HepG2 (cell line): ENCODE results near the gene FBLIM1. TPM values are rescaled to one million over a fixed set of nuclear protein-coding genes. Genes with fewer than 3 reads are reported as not detected.

Experiments
- ARNTL ChIP-seq: sonication (generic); formaldehyde crosslinking; IDR thresholded peaks from 2 replicates; pipeline ENCODE4 v1.4.0; 2020; ENCODE audit warnings: mild to moderate bottlenecking, missing genetic modification reagents
- CREB1 ChIP-seq, 2 experiments: fragments of 450-650 bp in 1 of 2; IDR thresholded peaks; 2 replicates each; pipeline ENCODE4 v1.6.1; 2016 to 2017; ENCODE audit warnings: control low read depth in 1 of 2, mild to moderate bottlenecking in 1 of 2, missing compliant biosample characterization in 1 of 2, missing genetic modification characterization in 1 of 2
- DPF2 ChIP-seq: sonication (generic); formaldehyde crosslinking; IDR thresholded peaks from 2 replicates; pipeline ENCODE4 v1.4.0; 2020; ENCODE audit warnings: mild to moderate bottlenecking, low read depth, missing genetic modification reagents, borderline replicate concordance
- ELF3 ChIP-seq: IDR thresholded peaks from 2 replicates; pipeline ENCODE4 v1.6.1; 2016; ENCODE audit warnings: missing genetic modification reagents, missing compliant biosample characterization
- FOSL2 ChIP-seq: sonication (generic); formaldehyde crosslinking; IDR thresholded peaks from 2 replicates; pipeline ENCODE4 v1.4.0; 2020; ENCODE audit warnings: missing genetic modification reagents
- FOXP1 ChIP-seq, 2 experiments: fragments of 450-650 bp in 1 of 2; IDR thresholded peaks; 2 replicates each; pipeline ENCODE4 v1.6.1; 2017 to 2018; ENCODE audit warnings: antibody characterized with exemption in 1 of 2
- FOXP4 ChIP-seq: sonication (generic); formaldehyde crosslinking; IDR thresholded peaks from 2 replicates; pipeline ENCODE4 v1.4.0; 2020; ENCODE audit warnings: missing genetic modification reagents
- HDAC1 ChIP-seq: sonication (generic); formaldehyde crosslinking; IDR thresholded peaks from 2 replicates; pipeline ENCODE4 v1.5.1; 2020; ENCODE audit warnings: mild to moderate bottlenecking, missing genetic modification reagents
- MEF2D ChIP-seq: sonication (generic); formaldehyde crosslinking; IDR thresholded peaks from 2 replicates; pipeline ENCODE4 v1.5.1; 2020; ENCODE audit warnings: mild to moderate bottlenecking, missing genetic modification reagents
- MEIS1 ChIP-seq: sonication (generic); formaldehyde crosslinking; IDR thresholded peaks from 2 replicates; pipeline ENCODE4 v1.9.0; 2021; ENCODE audit warnings: mild to moderate bottlenecking, missing genetic modification reagents, moderate library complexity, borderline replicate concordance
- MEIS2 ChIP-seq: sonication (generic); formaldehyde crosslinking; IDR thresholded peaks from 2 replicates; pipeline ENCODE4 v1.9.0; 2021; ENCODE audit warnings: mild to moderate bottlenecking, missing genetic modification reagents
- POLR2A ChIP-seq, 2 experiments: IDR thresholded peaks; 2 replicates each; pipeline ENCODE4 v1.6.1; 2011; ENCODE audit warnings: low read depth in 2 of 2, low read length in 2 of 2, mild to moderate bottlenecking in 1 of 2, moderate library complexity in 1 of 2; ENCODE audit not compliant: insufficient read depth in 1 of 2
- PPARG ChIP-seq: conservative IDR thresholded peaks from 2 replicates; pipeline ENCODE4 v1.6.1; 2016; ENCODE audit warnings: missing biosample characterization, missing genetic modification reagents
- RARA ChIP-seq: IDR thresholded peaks from 2 replicates; pipeline ENCODE4 v1.6.1; 2016; ENCODE audit warnings: missing genetic modification reagents, missing compliant biosample characterization
- SAP130 ChIP-seq: IDR thresholded peaks from 2 replicates; pipeline ENCODE4 v1.6.1; 2016; ENCODE audit warnings: low read depth
- SMAD1 ChIP-seq: sonication (generic); formaldehyde crosslinking; IDR thresholded peaks from 2 replicates; pipeline ENCODE4 v1.4.0; 2020; ENCODE audit warnings: missing genetic modification reagents, low read depth, mild to moderate bottlenecking, borderline replicate concordance
- SOX6 ChIP-seq, 2 experiments: fragments of 450-650 bp in 1 of 2; sonication (generic) in 1 of 2; formaldehyde crosslinking in 1 of 2; IDR thresholded peaks; 2 replicates each; pipeline versions ENCODE4 v1.4.0 to v1.6.1; 2017 to 2020; ENCODE audit warnings: antibody characterized with exemption in 1 of 2, mild to moderate bottlenecking in 1 of 2, missing genetic modification reagents in 1 of 2
- SP5 ChIP-seq: IDR thresholded peaks from 2 replicates; pipeline ENCODE4 v1.6.1; 2016; ENCODE audit warnings: low read depth, borderline replicate concordance
- ZBTB20 ChIP-seq: sonication (generic); formaldehyde crosslinking; IDR thresholded peaks from 2 replicates; pipeline ENCODE4 v1.8.1; 2023; ENCODE audit warnings: missing genetic modification reagents, low read depth, mild to moderate bottlenecking, borderline replicate concordance
- ZMAT3 ChIP-seq: sonication (generic); formaldehyde crosslinking; conservative IDR thresholded peaks from 2 replicates; pipeline ENCODE4 v1.7.0; 2021; ENCODE audit warnings: missing genetic modification reagents
- ZNF205 ChIP-seq: IDR thresholded peaks from 2 replicates; pipeline ENCODE4 v1.6.1; 2018; ENCODE audit warnings: missing biosample characterization, missing genetic modification reagents
- ZNF503 ChIP-seq: sonication (generic); formaldehyde crosslinking; IDR thresholded peaks from 2 replicates; pipeline ENCODE4 v1.4.0; 2020; ENCODE audit warnings: missing genetic modification reagents
- ZNF883 ChIP-seq: sonication (generic); formaldehyde crosslinking; IDR thresholded peaks from 2 replicates; pipeline ENCODE4 v1.5.1; 2020; ENCODE audit warnings: mild to moderate bottlenecking, missing genetic modification reagents; ENCODE audit errors: not compliant biosample characterization
- ZSCAN12 ChIP-seq: sonication (generic); formaldehyde crosslinking; IDR thresholded peaks from 2 replicates; pipeline ENCODE4 v1.9.0; 2021; ENCODE audit warnings: mild to moderate bottlenecking, missing genetic modification reagents
- ZZZ3 ChIP-seq: sonication (generic); formaldehyde crosslinking; IDR thresholded peaks from 2 replicates; pipeline ENCODE4 v1.4.0; 2020; ENCODE audit warnings: missing genetic modification reagents, mild to moderate bottlenecking, borderline replicate concordance
- polyA plus RNA-seq, 8 experiments: library from polyadenylated mRNA; depleted of rRNA in 3 of 8; stranded (reverse) in 7 of 8; unstranded in 1 of 8; fragments of >200 nt; fragmentation: Illumina TruSeq in 4 of 8; extraction: Trizol in 4 of 8; gene quantifications; 2 replicates each; pipeline versions ENCODE4 v1.2.1 to v1.2.3, GENCODE V29; 2011 to 2016; ENCODE audit warnings: low read depth in 4 of 8, missing spikeins in 1 of 8, mixed read lengths in 1 of 8; ENCODE audit not compliant: insufficient read depth in 1 of 8
- total RNA-seq, 5 experiments: library from RNA; depleted of rRNA; stranded (reverse); fragments of >200 nt; fragmentation: Illumina TruSeq; extraction: Trizol; gene quantifications; 2 replicates each; pipeline ENCODE4 v1.2.3, GENCODE V29; 2016; ENCODE audit warnings: low read depth in 1 of 5

The FBLIM1 gene
- total and polyA plus RNA-seq, 2 of the 13 experiments (the other 11 are each of a cell fraction or from before 2014, with no cell fraction given) = 10.6 to 23.0 TPM

GRCh38 chr1:15802234-15802965 lies 43.8 kb downstream of the FBLIM1 start (continued):
- 0 out of 2 replicates have a peak, but pooled peaks have one; percentile 50 for TF ChIP-seq ZZZ3 (CRISPR knock-in tag)
- 0 out of 2 replicates have a peak, but pooled peaks have one; percentile 13 for TF ChIP-seq PPARG (CRISPR knock-in tag)
- TF ChIP-seq MEIS1 (CRISPR knock-in tag) = 0 out of 2 replicates have a peak, but pooled peaks have one; percentile 59
- no peak for TF ChIP-seq ZSCAN12 (CRISPR knock-in tag)
- TF ChIP-seq ZNF503 (CRISPR knock-in tag) = 0 out of 2 replicates have a peak, but pooled peaks have one; percentile 20
- peak; percentile 75 for TF ChIP-seq RARA (CRISPR knock-in tag)
- peak; percentile 49; the same call in 1 of the 2 replicates for TF ChIP-seq FOXP4 (CRISPR knock-in tag)
- no peak for TF ChIP-seq FOXP1 (IDR thresholded peaks at IDR 0.05)
- peak; percentile 49; the same call in 1 of the 2 replicates for TF ChIP-seq FOXP1 (CRISPR knock-in tag; IDR thresholded peaks at IDR 0.05)
- TF ChIP-seq ZNF883 (CRISPR knock-in tag) = no peak
- peak; percentile 97 for TF ChIP-seq ARNTL (CRISPR knock-in tag)
- TF ChIP-seq HDAC1 (CRISPR knock-in tag) = peak; percentile 86
- 0 out of 2 replicates have a peak, but pooled peaks have one; percentile 14 for TF ChIP-seq ZMAT3 (CRISPR knock-in tag)
- TF ChIP-seq SMAD1 (CRISPR knock-in tag) = no peak
- TF ChIP-seq ZNF205 = peak; percentile 79
- 0 out of 2 replicates have a peak, but pooled peaks have one; percentile 64 for TF ChIP-seq DPF2 (CRISPR knock-in tag)
- peak; percentile 7; the same call in 1 of the 2 replicates for TF ChIP-seq FOSL2 (CRISPR knock-in tag)
- TF ChIP-seq MEIS2 = 0 out of 2 replicates have a peak, but pooled peaks have one; percentile 44
- peak; percentile 75 for TF ChIP-seq SP5 (CRISPR knock-in tag)
- peak; percentile 63; the same call in 1 of the 2 replicates for TF ChIP-seq MEF2D (CRISPR knock-in tag)
- TF ChIP-seq CREB1 (IDR thresholded peaks at IDR 0.05) = no peak
- TF ChIP-seq CREB1 (CRISPR knock-in tag; IDR thresholded peaks at IDR 0.05) = peak; percentile 64
- TF ChIP-seq SAP130 (CRISPR knock-in tag) = peak; percentile 62
- TF ChIP-seq POLR2A (IDR thresholded peaks at IDR 0.05; ENCODE audit: insufficient read depth in 1 of 2, low read depth in 2 of 2, low read length in 2 of 2) = peak in 1 of 2 experiments; percentile 66; a peak in 2 of 4 replicates
- TF ChIP-seq ZBTB20 = peak; percentile 92; the same call in 1 of the 2 replicates
- TF ChIP-seq SOX6 (IDR thresholded peaks at IDR 0.05) = no peak
- 0 out of 2 replicates have a peak, but pooled peaks have one; percentile 10 for TF ChIP-seq SOX6 (CRISPR knock-in tag; IDR thresholded peaks at IDR 0.05)
- TF ChIP-seq ELF3 = peak; percentile 58; the same call in 1 of the 2 replicates
